GM12872 (cell line): ENCODE data around the gene CCNI.

Experiments
- TF ChIP-seq, protein P1 (sequence below): IDR thresholded peaks from 3 replicates; pipeline ENCODE4 v1.5.1; 2011; ENCODE audit warnings: low read depth, mild to moderate bottlenecking, low read length, moderate library complexity; ENCODE audit not compliant: insufficient read depth

The CCNI gene

DNA sequence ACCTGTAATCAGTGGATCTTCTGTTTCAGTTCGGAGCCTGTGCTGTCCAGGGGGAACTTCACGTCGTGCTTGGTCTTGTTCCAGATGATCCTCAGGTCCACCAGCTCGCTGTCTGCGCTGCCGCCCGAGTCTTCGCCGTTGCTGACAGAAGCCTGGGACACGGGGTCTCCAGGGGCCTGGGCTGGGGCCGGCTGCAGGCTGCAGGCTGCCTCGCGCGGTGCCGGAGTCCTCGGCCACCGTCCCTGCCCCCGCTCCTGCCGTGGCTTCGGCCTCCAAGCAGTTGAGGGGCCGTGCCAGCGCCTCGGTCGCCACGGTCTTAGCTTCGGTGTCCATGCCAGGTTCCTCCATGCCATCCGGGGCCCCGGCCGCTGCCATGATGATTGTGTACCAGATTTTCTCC, 37.3 kb upstream of the CCNI start:
- TF ChIP-seq, protein P1, sequence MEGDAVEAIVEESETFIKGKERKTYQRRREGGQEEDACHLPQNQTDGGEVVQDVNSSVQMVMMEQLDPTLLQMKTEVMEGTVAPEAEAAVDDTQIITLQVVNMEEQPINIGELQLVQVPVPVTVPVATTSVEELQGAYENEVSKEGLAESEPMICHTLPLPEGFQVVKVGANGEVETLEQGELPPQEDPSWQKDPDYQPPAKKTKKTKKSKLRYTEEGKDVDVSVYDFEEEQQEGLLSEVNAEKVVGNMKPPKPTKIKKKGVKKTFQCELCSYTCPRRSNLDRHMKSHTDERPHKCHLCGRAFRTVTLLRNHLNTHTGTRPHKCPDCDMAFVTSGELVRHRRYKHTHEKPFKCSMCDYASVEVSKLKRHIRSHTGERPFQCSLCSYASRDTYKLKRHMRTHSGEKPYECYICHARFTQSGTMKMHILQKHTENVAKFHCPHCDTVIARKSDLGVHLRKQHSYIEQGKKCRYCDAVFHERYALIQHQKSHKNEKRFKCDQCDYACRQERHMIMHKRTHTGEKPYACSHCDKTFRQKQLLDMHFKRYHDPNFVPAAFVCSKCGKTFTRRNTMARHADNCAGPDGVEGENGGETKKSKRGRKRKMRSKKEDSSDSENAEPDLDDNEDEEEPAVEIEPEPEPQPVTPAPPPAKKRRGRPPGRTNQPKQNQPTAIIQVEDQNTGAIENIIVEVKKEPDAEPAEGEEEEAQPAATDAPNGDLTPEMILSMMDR = no peak

DNA sequence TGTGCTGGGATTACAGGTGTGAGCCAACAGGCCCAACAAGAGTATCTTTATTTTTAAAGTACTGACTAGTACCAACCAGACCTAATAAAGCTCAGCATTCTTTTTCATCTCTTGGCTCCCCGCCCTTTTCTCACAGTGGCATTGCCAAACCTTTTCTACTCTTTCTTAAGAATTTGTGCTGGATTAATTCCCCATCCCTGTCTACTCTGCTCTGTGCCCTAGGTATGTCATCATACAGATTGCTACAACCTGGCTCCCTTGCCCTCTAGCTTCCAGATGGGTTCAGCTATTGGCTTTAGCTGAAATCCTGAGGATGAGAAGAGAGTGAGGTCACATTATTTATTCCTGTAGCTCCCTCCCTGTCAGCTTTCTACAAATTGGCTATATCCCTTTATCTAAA, 34.9 kb upstream of the CCNI start:
- TF ChIP-seq, protein P1 = no peak

DNA sequence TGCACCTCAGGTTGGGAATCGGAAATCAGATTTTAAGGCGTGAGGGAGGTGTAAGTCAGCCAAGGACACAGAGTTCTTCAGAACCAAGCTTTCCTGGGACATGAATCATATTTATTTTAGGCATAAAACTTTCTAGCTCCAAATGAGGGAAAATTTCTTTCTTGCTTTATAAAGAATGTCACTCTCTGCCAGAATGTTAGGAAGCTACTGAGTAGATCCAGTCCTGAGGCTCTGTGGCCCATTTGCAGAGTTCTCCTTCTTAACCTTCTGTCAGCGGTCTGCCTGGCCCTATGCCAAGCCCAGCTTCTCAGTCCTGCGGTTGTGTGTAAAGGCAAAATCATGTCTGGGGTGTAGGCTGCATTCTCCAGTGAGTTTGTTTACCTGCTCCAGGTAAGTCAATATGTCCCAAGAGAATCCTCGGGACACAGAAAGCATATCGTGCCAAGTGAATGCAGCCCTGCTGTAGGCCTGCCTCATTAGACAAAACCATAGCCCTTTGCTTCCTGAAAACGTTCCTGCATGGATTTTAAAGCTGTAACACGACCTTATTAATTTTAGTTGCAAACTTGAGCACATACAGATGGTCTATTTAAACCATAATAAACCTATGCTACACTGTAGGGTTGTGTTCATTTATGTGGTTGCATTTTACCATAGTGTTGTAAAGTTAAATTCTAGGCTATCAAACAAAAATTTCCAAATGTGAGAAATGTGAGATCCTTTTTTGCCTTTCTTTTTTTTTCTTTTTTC, 29.2 kb upstream of the CCNI start:
- TF ChIP-seq, protein P1 = no peak

DNA sequence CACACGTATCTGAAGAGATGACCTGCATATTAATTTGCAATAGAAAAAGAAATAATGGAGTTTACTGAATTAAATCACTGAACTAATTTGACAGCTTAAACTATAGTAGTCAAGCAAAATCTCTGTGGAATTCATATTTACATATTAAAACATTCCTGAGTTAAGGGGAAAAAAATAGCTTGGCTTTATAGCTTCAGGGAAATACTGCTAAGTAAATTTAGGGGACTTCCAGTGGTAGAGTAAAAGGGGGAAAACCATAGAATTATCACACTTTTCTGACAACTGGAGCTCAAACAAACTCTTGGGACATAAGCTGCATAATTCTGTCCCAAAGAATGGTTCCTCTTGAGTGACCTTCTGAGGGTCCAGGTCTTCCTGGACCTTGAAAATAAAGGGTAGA, 28.6 kb upstream of the CCNI start:
- TF ChIP-seq, protein P1 = no peak

DNA sequence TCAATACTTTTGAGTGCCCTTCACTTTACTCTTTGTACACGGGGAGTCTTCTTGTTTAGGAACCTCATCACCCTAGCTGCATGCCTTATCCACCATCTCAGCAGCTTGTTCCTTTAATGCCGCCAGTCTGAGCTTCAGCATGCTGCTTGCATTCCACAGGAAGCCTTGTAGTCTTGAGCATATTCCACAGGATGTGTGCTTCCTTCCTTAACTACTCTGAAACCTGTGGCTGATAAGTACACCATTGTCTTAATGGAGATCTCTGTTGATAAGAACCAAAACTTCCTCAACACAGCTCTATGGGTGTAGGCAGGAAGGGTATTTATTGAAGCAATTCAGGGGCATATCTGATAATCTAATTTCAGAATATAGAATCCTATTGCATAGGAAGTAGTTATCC, 24.4 kb upstream of the CCNI start:
- TF ChIP-seq, protein P1 = no peak

DNA sequence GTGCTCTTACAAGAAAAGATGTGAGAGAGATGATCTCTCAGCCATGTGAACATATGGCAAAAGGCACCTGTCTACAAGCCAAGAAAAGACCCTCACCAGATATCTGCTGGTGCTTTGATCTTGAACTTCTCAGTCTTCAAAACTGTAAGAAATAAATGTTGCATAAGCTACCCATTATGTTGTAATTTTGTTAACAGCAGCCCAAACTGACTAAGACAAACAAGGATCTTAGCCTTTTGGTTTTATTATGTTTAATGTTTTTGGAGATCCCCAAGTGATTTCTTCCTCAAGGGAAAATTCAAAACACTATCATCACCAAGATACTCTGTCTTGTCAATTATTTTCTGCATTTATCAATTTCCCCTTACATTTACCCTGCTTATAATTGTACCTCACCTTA, 21.8 kb upstream of the CCNI start:
- TF ChIP-seq, protein P1 = no peak

DNA sequence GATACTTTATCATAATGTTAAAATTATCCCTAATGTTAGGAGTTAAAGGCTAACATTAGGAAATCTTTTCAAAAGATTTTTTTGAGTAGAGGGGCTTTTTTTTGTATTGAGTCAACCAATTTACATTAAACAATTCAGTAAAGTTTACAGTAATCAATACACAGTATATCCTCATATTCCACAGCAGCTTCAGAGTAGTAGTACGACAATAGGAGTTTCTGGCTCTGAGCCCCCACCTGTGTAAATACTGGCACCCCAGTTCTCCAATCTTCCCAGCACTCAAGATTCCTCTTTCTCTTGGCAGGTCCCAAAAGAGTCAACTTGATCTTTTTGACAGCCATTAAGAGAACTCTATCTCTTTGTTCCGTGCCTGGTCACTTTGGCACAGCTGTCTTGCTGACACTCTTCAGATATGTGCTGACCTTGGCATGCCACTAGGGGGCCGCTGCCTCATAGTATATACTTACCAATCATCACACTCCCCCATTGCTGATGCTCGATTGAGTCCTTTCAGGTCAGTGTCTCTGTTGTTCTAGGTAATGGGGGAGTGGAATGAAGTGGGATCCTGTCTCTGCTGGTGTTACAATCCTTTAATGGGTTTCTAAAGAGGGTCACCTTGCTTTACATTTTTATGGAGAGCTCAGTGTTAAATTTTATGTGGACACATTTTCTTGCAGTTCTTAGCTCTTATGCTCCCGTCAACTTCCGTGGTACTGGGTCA, 19.5 kb upstream of the CCNI start:
- TF ChIP-seq, protein P1 = peak; percentile 95
